Stimulated activated CD4-positive, alpha-beta T cell treated with anti-CD3 and anti-CD28 coated beads, TNF-alpha, amount 100 ng/mL, for 24 hours (primary cell): Measurements from ENCODE around the gene MAPRE3.
"Not testable (repeated sequence)": the region's sequence is repeated elsewhere in the genome, so short reads cannot be mapped to it uniquely, and the experiment has no call there.

Experiments
- DNase-seq, 3 experiments: peaks; one replicate each; pipeline ENCODE4 v3.0.0-alpha.2; 2020; ENCODE audit warnings: low read depth in 3 of 3

MAPRE3 gene

DNA sequence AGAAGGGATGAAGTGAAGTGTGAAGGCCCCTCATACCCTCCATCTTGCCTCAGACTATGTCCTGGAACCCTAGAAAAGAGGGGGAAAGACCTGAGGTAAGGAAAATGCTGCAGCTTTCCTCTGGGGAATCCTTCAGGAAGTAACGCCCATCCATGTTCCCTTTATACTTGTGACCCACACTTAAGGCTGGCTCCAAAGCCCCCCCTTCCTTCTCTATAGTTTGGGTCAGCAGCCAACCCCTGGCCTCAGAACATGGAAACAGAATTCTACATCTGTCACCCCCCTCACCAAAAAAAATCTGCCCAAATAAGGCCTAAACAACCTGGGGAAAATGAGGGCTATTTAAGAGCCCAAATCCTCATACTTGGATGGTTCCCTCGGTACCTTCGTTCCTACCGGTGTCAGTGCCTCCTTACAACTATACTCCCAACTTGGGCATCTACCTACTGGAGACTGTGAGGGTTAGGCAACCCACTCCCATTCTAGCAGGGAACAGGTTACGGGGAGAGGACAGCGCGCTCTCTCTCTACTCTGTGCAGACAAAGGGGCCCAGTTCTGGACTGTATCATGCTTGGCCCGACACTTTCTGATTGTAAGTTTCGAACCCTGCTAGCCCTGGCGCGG, 100.3 kb downstream of the MAPRE3 start:
- DNase-seq: no peak

DNA sequence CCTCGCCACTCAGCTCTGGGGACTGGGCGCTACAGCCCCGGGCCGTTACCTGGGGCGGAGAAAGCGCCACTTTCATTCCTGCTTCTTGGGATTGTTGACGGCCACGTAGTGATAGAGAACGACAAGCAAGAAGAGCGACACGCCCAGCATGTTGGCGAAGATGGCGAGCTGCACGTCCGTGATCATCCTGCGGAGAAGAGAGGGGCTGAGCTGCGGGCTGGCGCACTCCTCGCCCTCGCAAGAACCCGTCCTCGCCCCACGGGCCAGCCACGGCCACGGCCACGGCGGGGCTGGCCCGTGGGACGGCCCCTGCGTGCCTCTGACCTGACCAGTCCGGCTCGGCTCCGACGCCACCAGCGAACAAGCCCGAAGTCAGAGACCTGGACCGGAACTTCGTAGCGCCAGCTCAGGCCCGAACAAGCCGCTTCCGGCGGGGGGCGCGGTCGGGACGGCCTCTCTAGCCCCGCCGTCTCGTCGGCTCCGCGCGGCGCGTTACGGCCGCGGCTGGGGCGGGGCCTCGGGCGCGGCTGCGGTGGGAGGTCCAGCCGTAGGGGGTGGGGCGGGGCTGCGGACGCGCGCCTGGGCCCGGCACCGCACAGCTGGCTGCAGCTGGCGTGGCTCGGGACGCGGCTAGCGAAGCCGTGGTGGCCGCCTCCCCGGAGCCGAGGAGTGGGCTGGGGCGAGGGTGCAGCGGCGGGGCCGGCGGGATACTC, 101.0 kb downstream of the MAPRE3 start, which contains the start of gene OST4:
Gene OST4 (minus strand): TSS at position 378 of the 713 bp plus-strand sequence.
- DNase-seq: peak; percentile 83 to 90 (median 84)

DNA sequence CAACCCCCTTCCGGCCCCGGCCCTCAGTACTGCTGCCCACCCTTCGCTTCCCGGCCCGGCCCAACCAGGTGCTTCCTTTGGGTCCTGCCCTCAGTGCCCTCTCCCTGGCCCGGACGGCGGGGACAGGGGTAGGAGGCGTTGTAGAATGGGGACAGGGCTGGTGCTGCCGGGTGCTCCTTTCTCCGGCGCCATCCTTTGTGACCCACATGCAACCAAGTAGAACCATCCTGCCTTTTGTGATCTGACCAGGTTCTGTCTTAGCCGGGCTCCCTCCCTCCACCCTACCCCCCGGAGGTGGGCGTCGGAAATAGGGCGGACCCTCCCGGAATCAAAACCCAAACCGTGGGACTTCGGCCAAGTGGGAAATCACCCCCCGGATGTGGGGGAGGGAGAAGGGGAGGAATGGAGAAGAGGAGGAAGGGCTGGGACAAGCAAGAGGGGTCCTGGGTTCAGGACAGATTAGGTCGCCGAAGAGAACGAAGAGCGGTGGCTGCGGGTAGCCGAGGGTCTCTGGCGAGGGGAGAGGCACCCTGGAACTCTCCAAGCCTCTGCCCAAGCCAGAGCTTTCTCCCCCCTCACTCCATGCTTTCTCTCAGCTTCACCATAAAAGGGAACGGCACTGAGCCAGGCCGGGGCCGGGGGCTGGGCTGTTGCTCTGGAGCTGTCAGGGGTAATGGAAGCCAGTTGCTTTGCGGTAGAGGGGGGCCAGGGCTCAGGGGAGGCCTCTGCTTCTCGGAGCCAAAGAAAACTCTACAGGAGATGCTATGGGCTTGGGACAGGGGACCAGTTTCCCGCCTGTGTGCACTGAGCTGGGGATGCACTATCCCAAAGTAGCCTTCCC, 101.8 kb downstream of the MAPRE3 start:
- DNase-seq: peak in 1 of 3 experiments; percentile 52

DNA sequence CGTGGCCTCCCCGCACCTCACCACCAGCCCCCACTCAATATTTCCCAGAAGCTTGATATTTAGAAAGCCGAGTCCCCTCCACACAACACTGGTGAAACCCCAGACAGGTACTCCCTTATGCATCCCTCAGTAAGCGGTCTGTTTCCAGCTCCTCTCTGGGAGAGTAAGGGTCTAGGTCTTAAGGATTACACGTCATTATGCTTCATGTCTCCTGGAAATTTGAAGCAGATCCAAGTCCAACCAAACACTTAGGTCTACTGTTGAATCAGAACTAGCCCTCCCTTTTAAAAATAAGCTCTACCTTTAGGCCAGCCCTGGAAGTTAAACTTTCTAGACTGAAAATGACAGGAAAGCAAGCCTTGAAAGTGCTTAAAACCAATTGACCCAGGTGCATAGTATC, 102.5 kb downstream of the MAPRE3 start:
- DNase-seq: no peak

DNA sequence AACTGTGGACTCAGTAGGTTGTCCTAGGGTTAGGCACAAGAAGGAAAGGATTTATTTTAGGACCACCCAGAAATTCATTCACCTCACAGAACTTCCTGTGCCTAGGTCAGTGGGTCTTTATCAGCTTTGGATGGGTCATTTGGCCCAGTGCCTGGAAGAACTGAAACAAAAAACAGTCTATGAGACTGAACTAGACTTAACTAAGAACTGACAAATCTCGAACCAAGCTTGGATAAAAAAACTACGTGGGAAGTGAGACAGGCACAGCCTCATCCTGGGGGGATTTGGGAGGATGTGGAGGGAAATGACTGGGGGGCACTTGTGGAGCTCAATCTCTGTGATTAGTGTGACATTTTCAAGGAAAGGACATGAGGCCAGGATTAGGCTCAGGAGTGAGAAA, 103.3 kb downstream of the MAPRE3 start:
- DNase-seq: no peak

DNA sequence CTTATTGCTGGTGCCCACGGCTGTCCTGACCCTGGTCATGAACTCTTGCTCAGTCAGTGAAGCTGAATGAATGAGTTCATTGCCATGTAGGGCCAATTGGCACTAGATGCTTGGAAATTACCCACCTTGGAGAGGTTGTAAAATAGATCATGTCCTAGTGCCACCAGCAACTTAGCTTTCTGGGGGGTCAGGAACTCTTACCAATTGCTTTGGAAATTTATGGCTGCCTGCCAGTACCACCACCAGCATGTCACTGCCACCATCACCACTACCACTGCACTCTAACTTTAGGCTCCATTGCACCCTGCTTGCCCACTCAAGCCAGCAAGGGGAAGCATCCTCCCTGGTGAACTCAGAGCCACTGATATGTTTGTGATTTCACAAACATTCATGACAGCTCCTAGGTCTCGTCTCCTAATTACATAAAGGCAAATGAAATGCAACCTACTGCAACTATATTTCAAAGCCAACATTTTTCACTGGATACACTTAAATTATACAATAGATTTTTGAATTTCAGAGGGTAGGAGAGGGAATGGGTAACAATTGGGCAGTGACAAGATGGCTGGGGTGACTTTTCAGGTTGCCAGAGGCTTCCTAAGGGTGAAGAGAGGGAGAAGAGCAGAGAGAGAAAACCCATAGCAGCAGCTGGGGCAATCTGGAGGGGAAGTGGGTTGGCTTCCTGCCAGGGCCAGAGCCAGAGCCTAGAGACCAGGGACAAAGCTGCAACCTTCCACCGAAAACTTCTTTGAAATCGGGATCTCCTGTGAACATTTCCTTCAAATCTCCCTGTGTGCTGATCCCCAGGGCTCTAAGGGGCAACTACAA, 104.5 kb downstream of the MAPRE3 start:
- peak in 1 of 3 experiments; percentile 38 for DNase-seq

DNA sequence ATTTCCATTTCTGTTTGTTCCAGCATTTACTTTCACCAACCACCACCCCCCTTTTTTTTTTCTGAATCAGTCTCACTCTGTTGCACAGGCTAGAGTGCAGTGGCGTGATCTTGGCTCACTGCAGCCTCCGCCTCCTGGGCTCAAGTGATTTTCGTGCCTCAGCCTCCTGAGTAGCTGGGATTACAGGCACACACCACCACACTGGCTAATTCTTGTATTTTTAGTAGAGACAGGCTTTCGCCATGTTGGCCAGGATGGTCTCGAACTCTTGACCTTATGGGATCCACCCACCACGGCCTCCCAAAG, 105.1 kb downstream of the MAPRE3 start:
- not testable (repeated sequence) for DNase-seq

DNA sequence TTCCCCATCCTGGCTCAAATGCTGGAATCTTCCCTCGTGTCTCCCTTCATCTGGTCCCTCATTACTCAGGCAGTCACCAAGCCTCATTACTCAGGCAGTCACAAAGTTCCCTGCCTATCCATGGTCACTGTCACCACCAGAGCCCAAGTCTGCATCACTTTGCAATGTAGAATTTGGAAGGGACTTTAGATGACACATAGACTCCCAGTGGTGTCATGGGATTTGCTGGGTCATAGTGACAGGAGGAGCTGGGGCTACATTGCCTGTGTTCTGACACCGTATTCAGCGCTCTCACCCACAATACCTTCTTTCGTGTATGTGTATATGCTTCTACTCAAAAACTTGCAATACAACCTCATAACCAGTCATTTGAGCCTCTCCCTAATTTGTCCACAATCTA, 105.9 kb downstream of the MAPRE3 start:
- DNase-seq: no peak
